Activated naive CD4-positive, alpha-beta T cell treated with anti-CD3 and anti-CD28 coated beads, Interleukin-2, amount 50 U/mL, for 24 hours (primary cell): ENCODE results near the gene MMP21.

ENCODE experiments used
- H3K27ac Mint-ChIP-seq: one replicate; pipeline ENCODE4 v1.8.0; 2021; ENCODE audit warnings: mild to moderate bottlenecking, mixed read lengths
- H3K27me3 Mint-ChIP-seq: one replicate; pipeline ENCODE4 v1.8.0; 2021; ENCODE audit warnings: mixed read lengths
- H3K36me3 Mint-ChIP-seq: one replicate; pipeline ENCODE4 v1.8.0; 2021; ENCODE audit warnings: mixed read lengths
- H3K4me1 Mint-ChIP-seq: one replicate; pipeline ENCODE4 v1.8.0; 2021; ENCODE audit warnings: mixed read lengths
- H3K4me3 Mint-ChIP-seq: one replicate; pipeline ENCODE4 v1.8.0; 2021; ENCODE audit warnings: mild to moderate bottlenecking, mixed read lengths
- H3K9me3 Mint-ChIP-seq: one replicate; pipeline ENCODE4 v1.8.0; 2021; ENCODE audit warnings: mixed read lengths

MMP21 gene

DNA sequence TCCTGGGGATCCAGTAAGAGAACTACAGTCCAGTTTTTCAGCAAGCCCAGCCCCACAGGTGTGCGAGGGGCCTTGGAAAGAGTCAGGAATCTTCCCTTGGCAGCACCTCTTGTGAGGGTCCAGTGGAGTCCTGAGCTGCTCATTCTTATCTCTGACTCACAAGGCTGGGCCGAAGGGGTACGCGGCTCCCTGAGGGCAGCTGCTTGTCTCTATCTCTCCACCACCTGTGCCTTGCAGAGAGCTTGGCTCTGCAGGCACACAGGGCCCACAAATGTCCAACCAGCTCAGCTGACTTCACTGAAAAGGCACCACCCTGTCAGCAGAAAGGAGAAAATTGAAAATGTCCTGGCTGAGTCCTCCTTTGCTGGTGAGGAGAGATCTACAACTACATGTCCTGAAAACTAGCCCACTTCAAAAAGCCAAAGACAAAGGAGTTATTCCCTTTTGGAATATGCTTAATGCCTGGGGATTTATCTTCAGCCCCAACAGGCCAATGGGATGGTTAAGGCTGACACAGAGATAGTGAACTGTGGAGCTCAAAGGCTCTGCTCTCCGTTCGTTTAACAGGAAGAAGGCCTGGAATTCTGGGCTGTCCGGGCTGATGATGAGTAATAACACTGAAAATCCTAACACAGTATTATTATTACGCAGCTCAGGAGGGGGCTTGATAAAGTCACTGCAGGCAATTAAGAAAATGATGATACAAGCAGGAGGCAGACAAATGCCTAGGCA lies 24.0 kb upstream of the MMP21 start:
- no peaks in the 10 kb centered on the region for H3K27me3 Mint-ChIP-seq
- no peak overlapping the region for H3K27ac Mint-ChIP-seq
- H3K9me3 Mint-ChIP-seq, result no peaks in the 10 kb centered on the region
- H3K4me1 Mint-ChIP-seq, result no peaks in the 10 kb centered on the region
- peaks cover 4% of the 10 kb centered on the region for H3K36me3 Mint-ChIP-seq
- H3K4me3 Mint-ChIP-seq, result no peak overlapping the region

DNA sequence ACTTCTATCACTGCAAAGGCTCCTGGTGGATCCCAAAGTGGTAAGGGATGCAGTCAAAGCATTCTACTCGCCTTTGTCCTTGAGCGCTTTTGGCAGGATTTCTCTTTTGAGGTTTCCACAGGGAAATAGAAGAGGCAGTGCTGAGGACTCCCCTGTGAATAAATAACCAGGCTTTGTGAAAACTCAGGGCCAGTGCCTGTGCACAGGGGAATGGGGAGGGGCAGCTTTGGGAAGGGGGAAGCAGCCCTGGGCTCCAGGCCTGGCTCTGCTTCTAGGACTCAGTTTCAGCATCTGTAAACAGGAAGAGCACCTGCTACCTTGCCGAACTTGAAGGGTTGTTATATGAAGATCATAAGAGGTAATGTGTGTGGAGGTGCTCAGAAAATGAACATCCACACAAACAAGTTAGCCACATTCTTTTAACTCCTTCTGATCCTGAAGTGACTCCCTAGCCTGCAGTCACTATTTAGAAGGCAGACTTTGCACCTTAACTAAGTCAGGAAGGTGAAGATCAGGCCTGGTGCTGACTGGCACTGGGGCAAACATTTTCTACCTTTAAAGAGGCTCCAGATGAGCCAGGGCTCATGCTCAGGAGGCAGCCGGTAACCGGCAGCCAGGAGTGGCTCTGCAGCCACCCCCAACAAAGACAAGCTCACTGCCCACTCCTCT lies 22.5 kb upstream of the MMP21 start:
- no peaks in the 10 kb centered on the region for H3K9me3 Mint-ChIP-seq
- no peak overlapping the region for H3K4me3 Mint-ChIP-seq
- no peak overlapping the region for H3K27ac Mint-ChIP-seq
- no peaks in the 10 kb centered on the region for H3K27me3 Mint-ChIP-seq
- peaks cover 1% of the 10 kb centered on the region for H3K36me3 Mint-ChIP-seq
- H3K4me1 Mint-ChIP-seq, result no peaks in the 10 kb centered on the region

DNA sequence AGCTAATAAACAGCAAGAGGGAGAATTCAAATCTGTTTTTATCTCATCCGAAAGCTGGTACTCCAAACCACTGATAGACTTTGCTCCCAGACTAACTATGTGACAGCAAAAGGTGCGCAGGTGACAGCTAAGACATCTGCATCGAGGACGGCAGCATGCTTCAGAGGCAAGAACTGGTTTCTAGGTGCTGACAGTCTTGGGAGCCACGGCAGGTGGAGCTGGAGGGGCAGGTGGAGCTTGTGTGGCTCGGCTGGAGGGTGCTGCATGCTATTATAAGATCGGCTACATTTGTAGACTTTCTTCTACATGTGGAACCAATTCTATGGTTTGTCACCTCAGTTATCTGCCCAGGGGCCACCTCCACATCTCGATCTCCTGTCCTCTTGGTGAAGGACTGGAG lies 21.8 kb upstream of the MMP21 start:
- H3K4me3 Mint-ChIP-seq, result no peak overlapping the region
- no peaks in the 10 kb centered on the region for H3K27me3 Mint-ChIP-seq
- peak overlapping the region; percentile 2 for H3K27ac Mint-ChIP-seq
- H3K4me1 Mint-ChIP-seq, result no peaks in the 10 kb centered on the region
- H3K9me3 Mint-ChIP-seq, result no peaks in the 10 kb centered on the region
- H3K36me3 Mint-ChIP-seq, result peaks cover 1% of the 10 kb centered on the region

DNA sequence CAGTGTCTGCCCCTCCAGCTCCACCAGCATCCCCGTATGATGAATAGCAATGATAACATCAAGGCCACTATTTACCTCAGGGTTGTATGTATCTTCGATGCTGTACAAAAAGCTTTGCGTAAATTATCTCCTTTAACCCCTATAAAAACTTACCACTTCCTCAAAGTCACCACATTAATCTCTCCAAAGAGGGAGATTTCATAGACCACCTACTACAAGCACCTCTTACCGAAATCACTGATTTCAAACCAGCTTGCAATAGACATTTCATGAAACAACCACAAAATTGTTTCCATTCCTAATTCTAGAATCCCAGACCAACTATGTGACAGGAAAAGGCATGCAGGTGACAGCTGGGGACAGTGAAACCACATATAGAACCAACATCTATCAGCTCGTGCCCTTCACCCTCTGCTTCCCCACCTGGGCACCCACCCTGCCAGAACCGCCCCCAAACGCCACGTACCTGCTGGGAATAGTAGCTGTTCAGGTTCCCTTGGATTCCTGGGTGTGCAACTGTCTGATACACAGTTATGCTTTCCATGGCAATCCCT lies 20.1 kb upstream of the MMP21 start:
- peaks cover 1% of the 10 kb centered on the region for H3K36me3 Mint-ChIP-seq
- H3K9me3 Mint-ChIP-seq, result no peaks in the 10 kb centered on the region
- H3K4me3 Mint-ChIP-seq, result no peak overlapping the region
- H3K27ac Mint-ChIP-seq, result no peak overlapping the region
- H3K4me1 Mint-ChIP-seq, result no peaks in the 10 kb centered on the region
- no peaks in the 10 kb centered on the region for H3K27me3 Mint-ChIP-seq

DNA sequence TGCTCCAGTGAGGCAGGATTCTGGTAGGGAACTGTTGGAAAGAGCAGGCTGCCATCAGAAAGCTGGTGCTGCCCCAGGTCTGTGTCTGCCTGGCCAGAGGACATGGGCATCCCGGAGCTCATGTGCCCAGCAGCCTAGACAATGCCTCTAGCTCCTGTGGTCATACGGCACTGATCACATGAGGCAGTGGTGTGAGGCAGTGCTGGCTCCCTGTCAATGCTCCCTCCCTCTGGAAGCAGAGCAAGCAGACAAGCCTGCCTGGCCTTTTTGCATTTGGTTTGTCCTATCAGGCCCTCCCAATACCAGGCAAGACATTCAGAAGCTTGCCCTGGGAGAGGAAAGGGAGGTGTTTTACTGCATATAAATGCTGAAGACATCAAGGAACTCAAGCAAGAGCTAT lies 19.5 kb upstream of the MMP21 start:
- H3K36me3 Mint-ChIP-seq, result peaks cover 1% of the 10 kb centered on the region
- H3K4me3 Mint-ChIP-seq, result no peak overlapping the region
- no peak overlapping the region for H3K27ac Mint-ChIP-seq
- no peaks in the 10 kb centered on the region for H3K27me3 Mint-ChIP-seq
- no peaks in the 10 kb centered on the region for H3K4me1 Mint-ChIP-seq
- no peaks in the 10 kb centered on the region for H3K9me3 Mint-ChIP-seq

DNA sequence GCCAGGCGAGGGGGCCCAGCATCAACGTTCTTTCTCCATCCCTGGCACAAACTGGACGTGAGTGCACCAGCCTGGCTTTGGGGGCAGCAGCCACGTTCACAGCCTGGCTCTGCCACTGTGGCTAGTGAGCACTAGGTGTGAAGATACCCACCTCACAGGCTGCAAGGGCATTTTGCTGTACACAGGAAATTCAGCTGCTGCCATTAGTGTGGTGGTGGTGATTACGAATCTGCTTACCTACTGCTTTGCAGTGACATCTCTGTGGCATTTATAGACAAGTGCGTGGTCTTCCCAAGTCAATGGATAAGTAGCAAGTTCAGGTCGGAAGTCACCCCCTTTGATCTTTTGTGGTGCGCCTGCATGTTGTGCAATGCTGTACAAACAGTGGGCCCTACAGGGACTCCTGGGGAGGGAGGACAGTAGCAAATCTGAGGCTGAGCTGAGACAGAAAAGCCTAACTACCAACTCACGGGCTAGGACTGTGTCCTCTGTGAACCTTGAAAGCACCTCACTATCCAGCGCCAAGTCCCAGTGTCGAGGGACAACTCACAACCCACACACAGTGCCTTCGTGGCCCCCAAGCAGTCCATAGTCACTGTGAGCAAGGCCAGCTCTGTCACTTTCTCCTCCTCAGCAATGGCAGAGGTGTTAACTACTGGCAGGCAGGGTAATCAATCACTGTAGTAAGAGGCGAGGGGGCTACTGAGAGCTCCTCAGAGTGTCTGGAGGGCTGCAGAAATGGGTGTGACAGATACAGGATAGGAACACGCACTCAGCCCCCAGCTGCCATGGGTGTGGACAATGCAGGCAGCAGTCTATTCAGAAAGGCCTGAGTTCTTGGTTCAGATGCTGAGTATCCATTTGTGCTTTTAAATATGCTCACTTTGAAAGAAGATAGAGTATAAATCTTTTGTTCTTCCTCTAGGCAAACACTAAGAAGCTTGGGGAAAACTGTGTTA lies 17.0 kb upstream of the MMP21 start:
- no peaks in the 10 kb centered on the region for H3K27me3 Mint-ChIP-seq
- no peak overlapping the region for H3K27ac Mint-ChIP-seq
- no peaks in the 10 kb centered on the region for H3K9me3 Mint-ChIP-seq
- H3K4me1 Mint-ChIP-seq, result peaks cover 11% of the 10 kb centered on the region
- no peak overlapping the region for H3K4me3 Mint-ChIP-seq
- H3K36me3 Mint-ChIP-seq, result no peaks in the 10 kb centered on the region

DNA sequence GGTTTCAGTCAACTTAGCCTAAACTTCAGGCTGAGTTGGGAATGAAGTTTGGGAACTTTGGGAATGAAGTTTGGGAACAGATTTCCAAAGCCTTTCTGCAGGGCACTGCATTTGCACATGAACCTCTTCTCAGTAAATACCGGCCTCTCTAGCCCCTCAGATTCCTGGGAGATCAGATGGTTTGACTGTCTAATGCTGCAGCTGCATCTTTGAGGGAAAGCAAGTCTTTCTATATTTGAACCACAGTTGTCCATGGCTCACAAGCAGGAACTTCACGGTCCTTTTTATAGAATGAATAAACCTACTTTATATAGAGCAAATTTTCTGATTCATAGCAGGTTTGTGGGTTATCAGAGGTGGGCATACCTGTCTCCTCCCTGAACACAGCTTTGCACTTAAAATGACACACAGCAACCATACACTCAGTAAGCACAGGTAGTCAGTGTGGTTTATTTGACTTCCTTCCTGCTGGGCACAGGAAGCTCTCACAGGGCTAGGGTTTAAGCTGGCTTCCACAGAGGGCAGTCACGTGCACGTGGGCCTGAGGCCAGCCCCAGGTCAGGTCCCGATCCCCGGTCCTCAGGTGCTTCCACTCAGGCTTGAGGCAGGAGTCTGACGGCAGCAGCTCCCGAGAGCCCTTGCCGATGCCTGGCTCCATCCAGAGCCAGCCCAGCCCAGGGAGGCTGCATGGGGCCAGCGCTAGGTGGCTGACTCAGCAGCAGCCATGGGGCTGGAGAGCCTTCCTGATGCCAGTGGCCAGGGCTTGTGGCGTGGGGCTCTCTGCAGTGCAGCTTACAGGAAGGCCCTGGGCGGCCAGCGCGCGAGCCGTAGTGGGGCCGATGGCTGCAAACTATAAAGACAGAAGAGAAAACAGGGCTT lies 12.8 kb upstream of the MMP21 start:
- peaks cover 6% of the 10 kb centered on the region for H3K36me3 Mint-ChIP-seq
- H3K4me3 Mint-ChIP-seq, result no peak overlapping the region
- no peaks in the 10 kb centered on the region for H3K27me3 Mint-ChIP-seq
- H3K27ac Mint-ChIP-seq, result no peak overlapping the region
- H3K4me1 Mint-ChIP-seq, result peaks cover 12% of the 10 kb centered on the region
- no peaks in the 10 kb centered on the region for H3K9me3 Mint-ChIP-seq

DNA sequence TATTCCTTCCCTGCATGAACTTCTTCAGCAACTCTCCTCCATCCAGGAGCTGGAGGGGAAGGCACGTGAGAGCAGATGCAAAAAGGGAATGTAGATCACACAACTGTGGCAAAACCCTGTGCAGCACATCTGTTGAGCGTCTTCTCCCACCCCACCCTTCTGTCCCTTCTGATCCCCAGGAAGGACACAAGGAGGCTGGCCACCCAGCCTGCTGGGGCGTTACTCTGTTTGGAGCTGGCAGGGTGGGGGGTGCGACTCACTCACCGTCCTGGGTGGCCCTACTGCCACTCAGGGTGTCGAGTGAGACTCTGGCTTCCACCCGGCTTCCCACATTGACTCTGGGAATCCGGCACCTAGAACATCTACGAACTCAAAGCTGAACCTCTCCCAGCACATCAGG lies 10.2 kb upstream of the MMP21 start:
- peaks cover 12% of the 10 kb centered on the region for H3K4me1 Mint-ChIP-seq
- peaks cover 6% of the 10 kb centered on the region for H3K36me3 Mint-ChIP-seq
- no peaks in the 10 kb centered on the region for H3K9me3 Mint-ChIP-seq
- no peaks in the 10 kb centered on the region for H3K27me3 Mint-ChIP-seq
- H3K4me3 Mint-ChIP-seq, result no peak overlapping the region
- H3K27ac Mint-ChIP-seq, result no peak overlapping the region

DNA sequence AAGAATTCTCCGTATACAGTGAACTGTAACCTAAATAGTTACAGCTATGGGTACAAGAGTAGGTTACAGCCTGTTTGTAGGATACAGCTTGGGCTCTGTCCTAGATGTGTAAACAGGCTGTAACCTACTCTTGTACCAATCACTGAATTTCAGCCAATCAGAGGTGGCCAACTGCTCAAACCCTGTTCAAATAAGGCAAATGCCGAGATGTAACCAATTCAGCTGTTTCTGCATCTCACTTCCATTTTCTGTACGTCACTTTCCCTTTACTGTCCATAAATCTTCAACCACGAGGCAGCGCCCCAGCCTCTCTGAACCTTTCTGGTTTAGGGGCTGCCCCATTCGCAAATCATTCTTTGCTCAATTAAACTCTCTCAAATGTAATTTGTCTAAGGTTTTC lies 8.3 kb upstream of the MMP21 start:
- peaks cover 12% of the 10 kb centered on the region for H3K4me1 Mint-ChIP-seq
- no peaks in the 10 kb centered on the region for H3K27me3 Mint-ChIP-seq
- H3K4me3 Mint-ChIP-seq, result no peak overlapping the region
- peaks cover 7% of the 10 kb centered on the region for H3K36me3 Mint-ChIP-seq
- H3K27ac Mint-ChIP-seq, result no peak overlapping the region
- H3K9me3 Mint-ChIP-seq, result no peaks in the 10 kb centered on the region

DNA sequence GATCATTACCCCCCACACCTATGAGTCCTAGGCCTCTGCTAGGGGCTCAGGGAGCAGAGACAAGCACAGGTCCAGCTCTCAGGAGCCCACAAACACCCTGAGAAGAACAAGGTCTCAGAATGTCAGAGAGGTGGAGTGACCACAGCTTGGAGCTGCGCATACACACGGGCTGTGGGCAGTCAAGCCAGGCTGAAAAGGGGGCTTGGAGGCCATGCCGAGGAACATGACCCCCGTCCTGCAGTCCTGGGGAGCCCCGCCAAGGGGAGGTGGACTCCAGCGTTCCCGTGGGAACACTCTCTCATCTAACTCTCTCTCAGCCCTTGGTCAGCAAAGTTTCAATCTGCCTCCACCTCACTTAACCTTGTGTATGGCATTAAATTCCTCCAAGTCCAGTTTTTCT lies 7.8 kb upstream of the MMP21 start:
- Mint-ChIP-seq H3K27me3 (no peaks in the 10 kb centered on the region), H3K27ac (peak overlapping the region; percentile 35), H3K9me3 (no peaks in the 10 kb centered on the region), H3K4me3 (no peak overlapping the region), H3K4me1 (peaks cover 8% of the 10 kb centered on the region), H3K36me3 (peaks cover 7% of the 10 kb centered on the region)

DNA sequence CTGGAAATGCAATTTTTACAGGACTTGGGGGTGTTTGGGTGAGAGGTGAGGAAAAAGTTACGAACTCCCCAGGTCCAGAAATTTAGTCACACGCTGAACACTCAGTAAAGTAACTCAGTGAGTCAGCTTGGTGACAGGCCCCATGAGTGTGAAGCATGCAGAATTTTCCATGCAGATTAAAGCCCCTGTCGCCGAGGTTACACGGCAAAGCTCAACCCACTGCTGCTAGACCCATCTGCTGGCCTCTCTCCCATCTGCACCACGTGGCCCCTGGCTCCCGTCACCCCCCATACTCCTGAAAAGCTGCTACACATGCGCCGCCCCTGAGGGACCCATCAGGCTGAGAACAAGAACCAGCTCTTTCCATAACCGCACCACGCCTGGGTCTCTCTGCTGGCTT lies 7.0 kb upstream of the MMP21 start:
- H3K27ac Mint-ChIP-seq, result no peak overlapping the region
- no peaks in the 10 kb centered on the region for H3K9me3 Mint-ChIP-seq
- H3K36me3 Mint-ChIP-seq, result peaks cover 7% of the 10 kb centered on the region
- H3K4me1 Mint-ChIP-seq, result peaks cover under 1% of the 10 kb centered on the region
- H3K27me3 Mint-ChIP-seq, result no peaks in the 10 kb centered on the region
- no peak overlapping the region for H3K4me3 Mint-ChIP-seq

DNA sequence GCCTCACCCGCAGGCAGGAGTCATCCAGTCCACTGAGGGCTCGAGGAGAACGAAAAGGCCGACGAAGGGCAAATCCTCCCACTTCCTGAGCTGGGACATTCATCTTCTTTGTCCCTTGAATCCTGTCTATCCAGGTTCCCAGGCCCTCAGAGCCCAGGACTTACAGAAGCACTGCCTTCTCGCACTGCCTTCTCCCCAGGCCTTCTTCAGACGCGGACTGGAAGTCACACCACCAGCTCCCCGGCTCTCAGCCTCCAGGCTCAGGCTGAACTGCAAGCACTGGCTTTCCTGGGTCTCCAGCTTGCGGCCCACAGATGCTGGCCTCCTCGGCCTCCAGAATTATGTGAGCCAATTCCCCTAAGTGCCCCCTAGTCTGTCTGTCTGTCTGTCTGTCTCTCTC lies 6.4 kb upstream of the MMP21 start:
- no peaks in the 10 kb centered on the region for H3K9me3 Mint-ChIP-seq
- H3K27me3 Mint-ChIP-seq, result no peaks in the 10 kb centered on the region
- no peak overlapping the region for H3K4me3 Mint-ChIP-seq
- peaks cover 4% of the 10 kb centered on the region for H3K36me3 Mint-ChIP-seq
- no peaks in the 10 kb centered on the region for H3K4me1 Mint-ChIP-seq
- H3K27ac Mint-ChIP-seq, result no peak overlapping the region

DNA sequence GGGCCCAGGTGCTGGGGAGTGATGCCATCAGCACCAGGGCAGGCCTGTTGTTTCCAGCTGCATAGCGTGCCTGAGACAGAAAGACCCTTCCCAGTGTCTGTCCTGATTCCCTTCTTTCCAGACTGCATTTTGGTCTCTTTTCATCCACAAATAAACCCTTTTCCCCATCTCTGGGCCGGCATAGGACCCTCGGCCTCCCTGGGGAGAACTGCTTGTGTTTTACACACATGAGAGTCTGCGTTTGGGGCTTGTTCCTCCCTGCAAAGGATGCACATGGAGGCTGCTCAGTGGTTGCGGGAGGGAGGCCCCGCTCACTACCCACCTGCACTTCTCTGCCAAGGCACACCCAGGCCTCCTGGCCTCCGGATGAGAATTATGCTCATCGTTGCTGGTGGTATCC lies 5.8 kb upstream of the MMP21 start:
- H3K4me1 Mint-ChIP-seq, result no peaks in the 10 kb centered on the region
- H3K36me3 Mint-ChIP-seq, result peaks cover 4% of the 10 kb centered on the region
- no peaks in the 10 kb centered on the region for H3K27me3 Mint-ChIP-seq
- H3K4me3 Mint-ChIP-seq, result no peak overlapping the region
- H3K9me3 Mint-ChIP-seq, result no peaks in the 10 kb centered on the region
- no peak overlapping the region for H3K27ac Mint-ChIP-seq

DNA sequence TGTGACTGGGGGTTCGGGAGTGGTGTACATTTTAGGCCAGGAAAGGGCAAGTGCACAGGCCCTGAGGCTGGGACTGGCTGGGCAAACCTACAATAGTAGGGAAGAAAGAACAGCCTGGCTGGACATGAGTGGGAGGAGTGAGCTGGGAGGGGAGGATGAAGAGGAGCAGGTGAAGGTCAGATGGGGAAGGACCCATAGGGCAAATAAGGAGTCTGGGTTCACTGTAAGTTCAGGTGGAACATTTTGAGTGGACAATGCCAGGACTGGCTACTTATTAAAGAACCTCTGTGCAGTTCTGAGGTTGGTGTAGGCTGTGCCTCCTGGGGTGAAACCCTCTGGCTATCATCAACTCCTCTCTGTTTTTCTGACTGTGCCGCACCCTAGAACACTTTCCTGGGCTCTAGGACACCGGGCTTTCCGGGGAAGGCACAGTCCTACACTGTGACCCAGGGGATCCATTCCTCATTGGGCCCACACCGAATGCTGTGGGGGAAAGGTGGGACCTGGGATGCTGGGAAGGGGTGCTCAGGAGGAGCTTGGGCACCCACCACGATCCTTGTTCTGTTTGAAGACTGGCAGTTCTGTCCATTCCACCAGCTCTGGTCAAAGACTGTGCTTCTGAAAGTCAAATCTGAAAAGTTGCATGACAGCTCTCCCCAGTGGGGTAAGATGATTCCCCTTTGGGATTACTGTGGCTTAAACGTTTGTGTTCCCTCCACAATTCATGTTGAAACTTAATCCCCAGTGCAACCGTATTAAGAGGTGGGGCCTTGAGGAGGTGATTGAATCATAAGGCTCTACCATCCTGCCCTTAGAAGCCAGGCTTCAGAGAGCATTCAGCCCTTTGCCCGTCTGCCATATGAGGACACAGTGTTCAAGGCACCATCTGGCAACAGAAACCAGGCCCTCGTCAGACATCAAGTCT lies 4.0 kb upstream of the MMP21 start:
- Mint-ChIP-seq H3K27ac (no peak overlapping the region), H3K4me3 (no peak overlapping the region), H3K36me3 (peaks cover 2% of the 10 kb centered on the region), H3K4me1 (no peaks in the 10 kb centered on the region), H3K27me3 (no peaks in the 10 kb centered on the region), H3K9me3 (no peaks in the 10 kb centered on the region)
